Nephron progenitor cell (in vitro differentiated cells): ENCODE results near the gene PRELID3B.
A peak's percentile ranks its signal among the peaks of the same experiment; 100 is the strongest.

ENCODE experiments used
- DNase-seq: peaks from one replicate; pipeline ENCODE4 v3.0.0; 2021
- H3K27ac Mint-ChIP-seq: 2 replicates; pipeline ENCODE4 v1.8.0; 2021; ENCODE audit warnings: mild to moderate bottlenecking, moderate library complexity, mixed read lengths
- H3K27me3 Mint-ChIP-seq: 2 replicates; pipeline ENCODE4 v1.8.0; 2021; ENCODE audit warnings: mild to moderate bottlenecking, low read depth, mixed read lengths; ENCODE audit not compliant: poor library complexity
- H3K36me3 Mint-ChIP-seq: 2 replicates; pipeline ENCODE4 v1.8.0; 2021; ENCODE audit warnings: low read depth, mixed read lengths
- H3K4me1 Mint-ChIP-seq: 2 replicates; pipeline ENCODE4 v1.8.0; 2021; ENCODE audit warnings: mixed read lengths
- H3K4me3 Mint-ChIP-seq: 2 replicates; pipeline ENCODE4 v1.8.0; 2021; ENCODE audit warnings: mild to moderate bottlenecking, moderate library complexity, mixed read lengths
- H3K9me3 Mint-ChIP-seq: 2 replicates; pipeline ENCODE4 v1.8.0; 2021; ENCODE audit warnings: mild to moderate bottlenecking, moderate library complexity, mixed read lengths
- TF ChIP-seq, protein P1 (sequence below): fragments of 200-600 bp; sonication (generic); IDR thresholded peaks from 2 replicates; pipeline ENCODE4 v1.5.0; 2021; ENCODE audit warnings: antibody characterized with exemption

PRELID3B gene

DNA sequence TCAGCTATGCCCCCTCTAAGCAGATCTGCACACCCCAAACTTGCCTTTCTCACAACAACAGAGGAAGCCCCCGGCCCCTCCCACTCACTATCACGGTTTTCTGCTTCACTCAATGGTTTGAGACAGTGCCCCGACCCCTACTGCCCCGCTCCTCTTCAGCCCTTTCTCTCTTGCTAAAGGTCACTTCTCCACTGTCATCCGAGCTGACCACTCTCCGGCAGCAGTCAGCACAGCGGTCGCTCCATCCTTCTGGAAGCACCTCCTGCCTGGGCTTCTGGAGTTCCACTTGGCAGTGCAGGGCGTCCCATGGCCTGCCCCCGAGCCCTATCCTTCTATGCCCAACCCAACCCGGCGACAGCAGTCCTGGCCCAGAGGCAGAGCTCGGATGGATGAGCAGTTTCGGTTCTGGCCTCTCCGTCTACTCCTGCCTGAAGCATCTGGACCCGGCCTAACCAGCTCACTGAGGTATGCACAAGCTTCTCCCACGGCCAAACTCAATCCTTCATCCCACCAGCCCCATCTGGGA lies 39.6 kb downstream of the PRELID3B start:
- no peaks in the 10 kb centered on the region for H3K9me3 Mint-ChIP-seq
- H3K27ac Mint-ChIP-seq = no peak overlapping the region
- H3K27me3 Mint-ChIP-seq = peaks cover 4% of the 10 kb centered on the region
- peaks cover 12% of the 10 kb centered on the region for H3K36me3 Mint-ChIP-seq
- TF ChIP-seq, protein P1, sequence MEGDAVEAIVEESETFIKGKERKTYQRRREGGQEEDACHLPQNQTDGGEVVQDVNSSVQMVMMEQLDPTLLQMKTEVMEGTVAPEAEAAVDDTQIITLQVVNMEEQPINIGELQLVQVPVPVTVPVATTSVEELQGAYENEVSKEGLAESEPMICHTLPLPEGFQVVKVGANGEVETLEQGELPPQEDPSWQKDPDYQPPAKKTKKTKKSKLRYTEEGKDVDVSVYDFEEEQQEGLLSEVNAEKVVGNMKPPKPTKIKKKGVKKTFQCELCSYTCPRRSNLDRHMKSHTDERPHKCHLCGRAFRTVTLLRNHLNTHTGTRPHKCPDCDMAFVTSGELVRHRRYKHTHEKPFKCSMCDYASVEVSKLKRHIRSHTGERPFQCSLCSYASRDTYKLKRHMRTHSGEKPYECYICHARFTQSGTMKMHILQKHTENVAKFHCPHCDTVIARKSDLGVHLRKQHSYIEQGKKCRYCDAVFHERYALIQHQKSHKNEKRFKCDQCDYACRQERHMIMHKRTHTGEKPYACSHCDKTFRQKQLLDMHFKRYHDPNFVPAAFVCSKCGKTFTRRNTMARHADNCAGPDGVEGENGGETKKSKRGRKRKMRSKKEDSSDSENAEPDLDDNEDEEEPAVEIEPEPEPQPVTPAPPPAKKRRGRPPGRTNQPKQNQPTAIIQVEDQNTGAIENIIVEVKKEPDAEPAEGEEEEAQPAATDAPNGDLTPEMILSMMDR = no peak
- H3K4me1 Mint-ChIP-seq = peaks cover 46% of the 10 kb centered on the region
- DNase-seq = no peak
- peak overlapping the region; percentile 6 for H3K4me3 Mint-ChIP-seq

DNA sequence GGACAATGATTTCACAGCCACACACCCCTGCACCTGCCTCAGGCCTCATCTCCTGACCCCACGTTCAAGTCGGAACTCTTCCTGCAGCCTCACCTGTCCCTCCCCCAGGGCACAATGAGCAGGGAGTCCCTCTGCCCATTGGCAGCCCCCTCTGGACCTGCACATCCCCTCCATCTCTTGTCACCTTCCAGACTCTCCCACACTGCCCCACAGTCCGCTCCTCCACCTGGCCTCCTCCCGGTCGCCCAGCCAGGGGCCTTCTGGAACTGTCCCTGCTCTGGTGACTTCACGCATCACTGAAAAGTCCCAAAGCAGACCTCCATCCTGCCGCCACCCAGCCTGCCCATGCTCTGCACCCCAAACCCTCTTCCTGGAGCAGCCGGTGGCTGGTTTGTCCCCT lies 40.2 kb downstream of the PRELID3B start:
- Mint-ChIP-seq H3K4me3 (peak overlapping the region; percentile 6), H3K9me3 (no peaks in the 10 kb centered on the region), H3K36me3 (peaks cover 18% of the 10 kb centered on the region), H3K27ac (no peak overlapping the region), H3K27me3 (peaks cover 4% of the 10 kb centered on the region), H3K4me1 (peaks cover 46% of the 10 kb centered on the region)
- DNase-seq = no peak
- TF ChIP-seq, protein P1 = no peak

DNA sequence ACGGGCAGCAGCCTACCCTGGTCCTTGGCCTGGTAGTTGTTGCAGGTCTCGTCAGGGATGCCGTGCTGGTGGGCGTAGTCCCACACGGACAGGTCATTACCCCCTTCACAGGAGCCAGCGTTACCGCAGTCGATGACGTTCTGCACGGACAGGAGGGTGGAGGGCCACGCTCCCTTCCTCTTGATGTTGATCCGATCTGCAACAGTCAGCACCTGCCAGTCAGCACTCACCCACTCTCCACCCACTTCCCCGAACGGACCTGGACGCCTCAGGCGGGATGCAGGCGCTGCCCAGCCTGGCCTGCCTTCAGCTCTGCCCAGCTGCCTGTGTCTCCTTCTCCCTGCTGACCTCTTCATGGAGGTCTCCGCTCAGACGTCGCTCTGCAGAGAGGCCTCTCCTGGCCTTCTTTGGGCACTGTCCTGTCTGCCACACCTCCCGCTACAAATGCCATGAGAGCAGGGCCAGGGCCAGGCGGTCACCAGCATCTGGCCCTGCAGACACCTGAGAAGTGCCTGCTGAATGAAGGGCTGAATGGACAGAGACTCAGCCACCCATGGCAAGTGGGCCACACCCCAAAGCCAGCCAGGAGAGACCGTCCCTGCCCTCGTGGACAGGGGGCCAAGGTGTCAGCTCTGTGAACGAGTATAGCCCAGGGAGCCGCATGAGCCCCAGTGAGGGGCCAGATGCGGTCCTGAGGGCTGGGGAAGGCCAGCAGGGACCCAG lies 41.0 kb downstream of the PRELID3B start:
- no peaks in the 10 kb centered on the region for H3K9me3 Mint-ChIP-seq
- peaks cover 46% of the 10 kb centered on the region for H3K4me1 Mint-ChIP-seq
- peaks cover 25% of the 10 kb centered on the region for H3K36me3 Mint-ChIP-seq
- peaks cover 4% of the 10 kb centered on the region for H3K27me3 Mint-ChIP-seq
- TF ChIP-seq, protein P1 = no peak
- DNase-seq = no peak
- no peak overlapping the region for H3K27ac Mint-ChIP-seq
- no peak overlapping the region for H3K4me3 Mint-ChIP-seq

DNA sequence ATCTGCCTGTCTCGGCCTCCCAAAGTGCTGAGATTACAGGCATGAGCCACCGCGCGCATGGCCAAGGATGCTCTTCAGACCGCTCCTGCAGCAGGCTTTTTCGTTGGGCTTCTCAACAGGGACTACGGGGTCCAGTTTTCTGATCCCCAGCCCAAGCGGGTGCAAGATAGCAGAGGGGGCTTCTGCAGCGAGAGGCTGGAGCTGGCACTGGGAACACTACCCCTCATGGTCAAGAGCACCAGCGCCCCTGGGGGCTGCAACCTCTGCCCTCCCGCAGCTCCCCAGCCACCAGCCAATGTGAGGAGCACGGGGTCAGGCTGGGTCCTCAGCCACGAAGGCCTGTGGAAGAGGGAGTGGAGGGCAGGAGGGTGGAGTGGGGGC lies 41.5 kb downstream of the PRELID3B start:
- no peak for DNase-seq
- Mint-ChIP-seq H3K4me3 (no peak overlapping the region), H3K36me3 (peaks cover 29% of the 10 kb centered on the region), H3K9me3 (no peaks in the 10 kb centered on the region), H3K4me1 (peaks cover 46% of the 10 kb centered on the region), H3K27me3 (peaks cover 4% of the 10 kb centered on the region), H3K27ac (no peak overlapping the region)
- TF ChIP-seq, protein P1 = no peak

DNA sequence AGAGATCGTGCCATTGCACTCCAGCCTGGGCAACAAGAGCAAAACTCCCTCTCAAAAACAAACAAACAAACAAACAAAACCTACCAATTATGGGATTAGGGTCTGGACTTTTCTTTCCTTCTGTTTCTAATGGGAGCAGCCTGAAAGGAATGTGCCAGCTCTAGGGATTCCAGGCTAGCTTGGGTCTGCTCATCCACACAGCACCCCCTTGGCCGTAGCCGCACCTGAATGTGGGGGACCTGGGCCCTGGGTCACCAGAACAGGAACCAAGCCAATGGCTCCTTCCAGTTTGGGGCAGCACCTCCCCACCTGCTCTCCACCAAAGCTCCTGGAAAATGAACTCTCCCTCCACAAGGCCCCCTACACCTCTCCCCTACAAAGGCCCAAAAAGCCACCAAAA lies 42.3 kb downstream of the PRELID3B start:
- H3K27me3 Mint-ChIP-seq = peaks cover 4% of the 10 kb centered on the region
- H3K4me3 Mint-ChIP-seq = no peak overlapping the region
- DNase-seq = no peak
- peak overlapping the region; percentile 74 for H3K27ac Mint-ChIP-seq
- TF ChIP-seq, protein P1 = no peak
- peaks cover 36% of the 10 kb centered on the region for H3K36me3 Mint-ChIP-seq
- peaks cover 40% of the 10 kb centered on the region for H3K4me1 Mint-ChIP-seq
- no peaks in the 10 kb centered on the region for H3K9me3 Mint-ChIP-seq

DNA sequence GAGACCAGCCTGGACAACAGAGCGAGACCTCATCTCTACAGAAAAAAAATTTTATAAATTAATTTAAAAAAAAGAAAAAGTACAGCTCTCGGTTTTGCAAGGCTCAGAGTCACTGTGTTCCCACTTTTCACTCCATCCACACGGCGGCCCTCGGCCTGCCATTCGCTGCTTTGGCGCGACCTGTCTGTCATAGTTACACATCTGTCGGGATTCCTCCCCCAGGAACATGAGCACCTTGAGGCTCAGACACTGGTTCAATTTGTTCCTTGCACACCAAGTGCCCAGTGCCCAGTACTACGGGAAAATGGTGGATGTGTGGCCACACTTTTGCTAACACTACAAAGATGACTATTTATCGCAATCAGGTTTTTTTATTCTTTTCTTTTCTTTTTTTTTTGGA lies 43.9 kb downstream of the PRELID3B start:
- Mint-ChIP-seq H3K27me3 (no peaks in the 10 kb centered on the region), H3K4me3 (no peak overlapping the region), H3K27ac (no peak overlapping the region), H3K4me1 (peaks cover 23% of the 10 kb centered on the region), H3K36me3 (peaks cover 42% of the 10 kb centered on the region), H3K9me3 (no peaks in the 10 kb centered on the region)
- TF ChIP-seq, protein P1 = no peak
- DNase-seq = no peak
